ENCODE results near the gene RCC1. TPM values are rescaled to one million over a fixed set of nuclear protein-coding genes. Genes with fewer than 3 reads are reported as not detected.
"Not testable (repeated sequence)": the region's sequence is repeated elsewhere in the genome, so short reads cannot be mapped to it uniquely, and the experiment has no call there.

The RCC1 gene
- total RNA-seq, 2 donors from 2014 or later = 6.2 to 10.1 TPM

- no peak for DNase-seq (ENCODE audit: low spot score)
- Histone ChIP-seq H3K4me3 (no peak overlapping the region), H3K9me3 (no peaks in the 10 kb centered on the region), H3K36me3 (peaks cover 66% of the 10 kb centered on the region), H3K27ac (no peak overlapping the region), H3K27me3 (replicated peaks; ENCODE audit: insufficient read depth) (no peaks in the 10 kb centered on the region), H3K4me1 (ENCODE audit: control insufficient read depth in 1 of 2, low read depth in 2 of 2) (no peaks in the 10 kb centered on the region)
- TF ChIP-seq CTCF (IDR thresholded peaks at IDR 0.05) = no peak
- ATAC-seq (ENCODE audit: insufficient number of reproducible peaks, low FRiP score, low read depth) = no peak
Observed at GRCh38 chr1:28566931-28567330, 61.1 kb downstream of the RCC1 start.

- no peak for ATAC-seq (ENCODE audit: insufficient number of reproducible peaks, low FRiP score, low read depth)
- H3K36me3 ChIP-seq = peaks cover 46% of the 10 kb centered on the region
Observed at GRCh38 chr1:28571911-28572310, 66.1 kb downstream of the RCC1 start.

GRCh38 chr1:28572891-28573290 is 67.0 kb downstream of the RCC1 start:
- not testable (repeated sequence) for H3K27me3 ChIP-seq (replicated peaks; ENCODE audit: insufficient read depth); H3K9me3 ChIP-seq; ATAC-seq (ENCODE audit: insufficient number of reproducible peaks, low FRiP score, low read depth); H3K4me1 ChIP-seq (ENCODE audit: control insufficient read depth in 1 of 2, low read depth in 2 of 2); H3K27ac ChIP-seq; H3K4me3 ChIP-seq; DNase-seq (ENCODE audit: low spot score)
- peaks cover 39% of the 10 kb centered on the region for H3K36me3 ChIP-seq

More at GRCh38 chr1:28571911-28572310, 66.1 kb downstream of the RCC1 start:
- no peak overlapping the region for H3K4me3 ChIP-seq
- DNase-seq (ENCODE audit: low spot score) = no peak
- no peaks in the 10 kb centered on the region for H3K4me1 ChIP-seq (ENCODE audit: control insufficient read depth in 1 of 2, low read depth in 2 of 2)
- H3K27ac ChIP-seq = no peak overlapping the region
- no peak for TF ChIP-seq CTCF (IDR thresholded peaks at IDR 0.05)
- H3K9me3 ChIP-seq = no peaks in the 10 kb centered on the region
- no peaks in the 10 kb centered on the region for H3K27me3 ChIP-seq (replicated peaks; ENCODE audit: insufficient read depth)

GRCh38 chr1:28573564-28573963 is 67.7 kb downstream of the RCC1 start:
- DNase-seq (ENCODE audit: low spot score) (no peak), ATAC-seq (ENCODE audit: insufficient number of reproducible peaks, low FRiP score, low read depth) (no peak)
- no peak overlapping the region for H3K27ac ChIP-seq
- no peak overlapping the region for H3K4me3 ChIP-seq
- H3K9me3 ChIP-seq = no peaks in the 10 kb centered on the region
- TF ChIP-seq CTCF (IDR thresholded peaks at IDR 0.05) = no peak
- H3K36me3 ChIP-seq = peaks cover 38% of the 10 kb centered on the region
- H3K27me3 ChIP-seq (replicated peaks; ENCODE audit: insufficient read depth) = no peaks in the 10 kb centered on the region
- no peaks in the 10 kb centered on the region for H3K4me1 ChIP-seq (ENCODE audit: control insufficient read depth in 1 of 2, low read depth in 2 of 2)

GRCh38 chr1:28577052-28577678 is 71.3 kb downstream of the RCC1 start:
- Histone ChIP-seq H3K36me3 (peaks cover 21% of the 10 kb centered on the region), H3K4me1 (ENCODE audit: control insufficient read depth in 1 of 2, low read depth in 2 of 2) (peaks cover 6 to 17% of the 10 kb centered on the region in 2 donors)
- no peak for ATAC-seq (ENCODE audit: insufficient number of reproducible peaks, low FRiP score, low read depth)

More at GRCh38 chr1:28577052-28577678, 71.3 kb downstream of the RCC1 start:
- no peaks in the 10 kb centered on the region for H3K27me3 ChIP-seq (replicated peaks; ENCODE audit: insufficient read depth)
- no peak for DNase-seq (ENCODE audit: low spot score)
- no peak overlapping the region for H3K4me3 ChIP-seq
- H3K27ac ChIP-seq = no peak overlapping the region
- no peaks in the 10 kb centered on the region for H3K9me3 ChIP-seq
- no peak for TF ChIP-seq CTCF (IDR thresholded peaks at IDR 0.05)
